Measurements from ENCODE around the gene TRPM1. TPM values are rescaled to one million over a fixed set of nuclear protein-coding genes. Genes with fewer than 3 reads are reported as not detected.
"Not testable (repeated sequence)": the region's sequence is repeated elsewhere in the genome, so short reads cannot be mapped to it uniquely, and the experiment has no call there.

Gene TRPM1
- total RNA-seq, 1 donor from 2014 or later = 0.26 TPM

DNA sequence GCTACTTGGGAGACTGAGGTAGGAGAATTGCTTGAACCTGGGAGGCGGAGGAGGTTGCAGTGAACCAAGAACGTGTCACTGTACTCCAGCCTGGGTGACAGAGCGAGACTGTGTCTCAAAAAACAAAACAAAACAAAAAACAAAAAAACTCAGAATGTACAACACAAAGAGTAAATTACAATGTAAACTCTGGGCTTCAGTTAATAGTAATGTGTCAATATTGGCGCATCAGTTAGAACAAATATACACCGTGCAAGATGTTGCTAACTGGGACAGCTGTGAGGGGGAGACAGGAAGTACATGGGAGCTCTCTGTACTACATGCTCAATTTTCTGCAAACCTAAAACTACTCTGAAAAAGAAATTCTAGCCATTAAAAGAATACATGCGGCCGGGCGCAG is 23.5 kb upstream of the TRPM1 start:
- DNase-seq (ENCODE audit: low read depth, low spot score) = no peak

- DNase-seq (ENCODE audit: low read depth, low spot score) = no peak
These were observed 15.0 kb upstream of the TRPM1 start for GRCh38 chr15:31116423-31117030.

DNA sequence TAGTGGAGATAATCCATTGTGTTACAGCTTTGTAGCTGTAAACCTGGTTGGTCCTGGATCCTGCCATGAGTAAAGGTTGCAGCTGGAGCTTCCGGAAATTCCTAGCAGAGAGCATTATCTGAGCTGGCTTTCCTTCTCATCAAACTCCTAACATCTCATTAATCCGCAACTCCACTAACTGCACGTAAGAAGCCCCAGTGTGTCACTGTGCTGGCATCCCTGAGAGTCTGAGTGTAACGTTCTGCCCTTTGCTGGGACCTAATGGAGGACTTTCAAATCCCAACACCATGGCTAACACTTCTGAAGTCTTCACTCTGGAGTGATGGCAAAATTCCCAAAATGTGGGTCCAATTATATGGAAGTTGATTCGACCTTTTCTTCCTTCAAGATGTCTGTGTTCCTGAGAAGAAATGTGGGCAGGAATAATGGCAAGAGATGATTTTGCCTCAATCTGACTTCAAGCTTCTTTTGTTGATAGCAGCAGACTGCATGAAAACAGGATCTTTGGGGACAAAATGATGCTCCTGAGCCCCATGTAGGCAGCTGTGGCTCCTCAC is 9.6 kb upstream of the TRPM1 start:
- no peak for DNase-seq (ENCODE audit: low read depth, low spot score)

GRCh38 chr15:31108836-31109235 is 7.3 kb upstream of the TRPM1 start:
- no peak for DNase-seq (ENCODE audit: low read depth, low spot score)

GRCh38 chr15:31106495-31107300 is 5.2 kb upstream of the TRPM1 start:
- DNase-seq (ENCODE audit: low read depth, low spot score) = no peak

- DNase-seq (ENCODE audit: low read depth, low spot score) = no peak
These were observed 2.5 kb upstream of the TRPM1 start for GRCh38 chr15:31104003-31104402.

- no peak for DNase-seq (ENCODE audit: low read depth, low spot score)
These were observed 1.1 kb upstream of the TRPM1 start for GRCh38 chr15:31102374-31103342.

DNA sequence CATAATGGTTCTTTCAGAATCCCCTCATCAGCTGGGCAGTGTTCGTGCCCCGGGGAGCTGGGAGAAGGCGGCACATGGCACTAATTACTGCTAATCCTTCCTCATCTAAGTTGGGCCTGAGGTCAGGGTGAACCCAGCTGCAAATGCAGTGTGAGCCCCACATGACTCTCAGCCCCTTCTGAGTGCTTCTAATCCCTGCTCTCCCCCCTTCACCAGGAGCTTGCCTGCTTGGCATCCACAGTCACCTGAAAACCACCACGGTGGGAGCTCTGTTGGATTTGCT is 455 bp upstream of the TRPM1 start:
- DNase-seq (ENCODE audit: low read depth, low spot score) = no peak

GRCh38 chr15:31100738-31101137 is 787 bp downstream of the TRPM1 start:
- no peak for DNase-seq (ENCODE audit: low read depth, low spot score)

GRCh38 chr15:31098953-31099740 is 2.4 kb downstream of the TRPM1 start:
- no peak for DNase-seq (ENCODE audit: low read depth, low spot score)

GRCh38 chr15:31098491-31098917 is 3.0 kb downstream of the TRPM1 start:
- DNase-seq (ENCODE audit: low read depth, low spot score) = no peak

DNA sequence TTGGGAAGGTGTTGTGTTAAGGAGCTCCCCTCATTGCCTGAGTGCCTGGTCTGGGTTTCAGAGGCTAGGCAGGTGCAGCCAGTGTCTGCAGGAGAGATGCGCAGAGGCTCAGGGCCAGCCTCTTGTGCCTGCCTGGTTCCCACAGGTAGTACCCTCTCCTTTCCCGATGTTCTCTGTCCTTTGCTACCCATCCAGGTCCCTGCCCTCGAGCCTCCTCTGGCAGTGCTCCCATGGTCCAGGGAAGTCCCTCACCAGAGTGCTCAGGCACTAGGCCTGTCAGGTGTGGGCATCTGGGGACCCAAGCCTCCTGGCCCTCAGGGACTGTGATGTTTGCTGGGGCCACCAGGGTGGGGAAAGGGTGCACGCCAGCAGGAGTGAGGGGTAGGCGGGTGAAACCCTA is 5.0 kb downstream of the TRPM1 start:
- DNase-seq (ENCODE audit: low read depth, low spot score) = no peak

GRCh38 chr15:31091481-31091880 is 10.0 kb downstream of the TRPM1 start:
- no peak for DNase-seq (ENCODE audit: low read depth, low spot score)

- no peak for DNase-seq (ENCODE audit: low read depth, low spot score)
These were observed 10.8 kb downstream of the TRPM1 start for GRCh38 chr15:31090766-31091165.

- DNase-seq (ENCODE audit: low read depth, low spot score) = no peak
These were observed 12.0 kb downstream of the TRPM1 start for GRCh38 chr15:31089368-31090047.

DNA sequence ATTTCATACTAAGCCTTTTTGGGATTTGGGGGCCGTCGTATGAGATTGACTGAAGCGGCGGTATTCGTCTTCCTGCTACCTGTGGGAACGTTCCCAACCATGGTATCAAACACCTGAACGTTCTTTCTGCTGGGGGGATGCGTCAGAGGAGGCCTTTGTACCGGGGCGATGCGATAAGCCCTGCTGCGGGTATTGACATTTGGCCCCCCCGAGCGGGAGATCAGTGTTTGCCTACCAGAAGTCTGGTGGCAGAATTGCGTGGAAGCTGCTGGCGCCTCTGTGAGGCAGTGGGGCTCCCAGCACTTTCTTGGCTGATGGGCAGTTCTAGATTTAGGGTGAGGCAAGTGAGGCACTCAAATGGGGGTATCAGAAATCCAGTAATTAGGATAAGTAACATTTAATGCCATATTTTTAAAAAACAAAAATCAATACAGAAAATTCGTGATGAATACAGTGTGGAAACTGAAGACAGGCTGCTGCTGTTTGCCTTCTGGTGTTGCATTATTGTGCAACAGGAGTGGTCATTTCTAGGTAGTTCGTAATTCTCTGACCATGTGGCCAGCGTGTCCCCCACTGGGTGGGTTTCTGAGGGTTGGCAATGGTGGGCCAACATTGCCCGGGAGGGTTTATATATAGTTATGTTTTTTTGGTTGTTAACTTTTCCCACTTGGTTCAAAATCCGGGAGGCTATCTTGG is 12.7 kb downstream of the TRPM1 start:
- DNase-seq (ENCODE audit: low read depth, low spot score) = no peak

DNA sequence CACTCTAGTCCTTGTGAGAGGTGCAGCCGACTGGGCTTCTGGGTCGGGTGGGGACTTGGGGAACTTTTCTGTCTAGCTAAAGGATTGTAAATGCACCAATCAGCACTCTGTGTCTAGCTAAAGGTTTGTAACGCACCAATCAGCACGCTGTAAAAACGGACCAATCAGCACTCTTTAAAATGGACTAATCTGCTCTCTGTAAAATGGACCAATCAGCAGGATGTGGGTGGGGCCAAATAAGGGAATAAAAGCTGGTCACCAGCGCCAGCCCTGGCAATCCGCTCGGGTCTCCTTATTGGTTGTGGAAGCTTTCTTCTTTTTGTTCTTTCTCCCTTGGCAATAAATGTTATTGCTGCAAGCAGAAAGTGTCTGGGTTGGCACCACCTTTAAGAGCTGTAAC is 13.5 kb downstream of the TRPM1 start:
- not testable (repeated sequence) for DNase-seq (ENCODE audit: low read depth, low spot score)

DNA sequence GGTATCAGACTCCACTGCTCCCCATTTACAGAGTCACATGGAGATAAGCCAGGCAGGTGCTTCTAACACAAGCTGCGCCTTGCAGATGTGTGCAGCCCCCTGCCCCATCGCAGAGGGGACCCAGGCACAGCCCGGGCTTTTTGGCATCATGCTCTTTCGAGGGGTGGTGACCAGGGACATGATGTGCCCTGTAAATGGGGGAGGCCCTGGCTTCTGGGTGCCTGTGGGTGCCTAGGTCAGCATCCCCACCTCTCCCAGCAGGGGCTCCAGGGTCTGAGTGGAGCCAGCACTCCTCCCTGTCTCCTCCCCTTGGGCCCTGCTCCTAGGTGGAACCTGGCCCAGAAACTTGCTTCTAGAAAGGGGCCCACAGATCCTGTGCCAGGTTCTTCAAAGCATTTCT is 15.2 kb downstream of the TRPM1 start:
- DNase-seq (ENCODE audit: low read depth, low spot score) = no peak

DNA sequence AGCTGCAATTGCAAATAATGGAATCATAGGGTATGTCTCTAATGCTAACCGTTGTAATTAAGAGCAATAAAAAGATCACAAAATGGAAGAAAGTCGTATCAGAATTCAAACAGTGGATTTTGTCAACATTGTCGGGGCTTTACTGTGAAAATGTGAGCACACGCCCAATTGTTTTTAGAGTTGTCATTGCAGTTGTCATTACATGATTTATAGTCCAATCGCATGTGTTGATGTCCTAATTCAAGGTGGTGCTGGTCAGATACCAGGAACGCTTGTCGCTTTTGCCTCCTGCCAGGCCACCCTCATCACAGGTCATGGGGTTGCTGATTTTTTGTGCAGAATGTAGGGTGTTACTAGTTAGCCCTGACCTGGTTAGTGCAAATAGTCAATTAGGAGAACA is 16.2 kb downstream of the TRPM1 start:
- DNase-seq (ENCODE audit: low read depth, low spot score) = no peak

DNA sequence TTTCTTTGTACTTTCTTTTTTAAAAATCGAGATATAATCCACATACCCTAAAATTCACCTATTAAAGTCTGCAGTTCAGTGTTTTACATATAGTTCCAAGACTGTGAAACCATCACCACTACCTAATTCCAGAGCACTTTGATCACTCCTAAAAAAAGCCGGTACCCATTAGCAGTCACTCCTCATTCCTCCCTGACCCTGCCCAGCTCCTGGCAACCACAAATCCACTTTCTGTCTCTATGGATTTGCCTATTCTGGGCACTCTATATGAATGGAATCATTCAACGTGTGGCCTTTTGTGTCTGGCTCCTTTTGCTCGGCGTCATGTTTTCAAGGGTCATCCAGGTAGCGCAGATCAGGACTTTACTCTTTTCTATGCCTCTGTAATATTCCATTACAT is 17.3 kb downstream of the TRPM1 start:
- no peak for DNase-seq (ENCODE audit: low read depth, low spot score)
